Fibroblast of skin of right biceps (primary cell): ENCODE results near the gene ETF1.
A peak's percentile ranks its signal among the peaks of the same experiment; 100 is the strongest.
"Not testable (repeated sequence)": the region's sequence is repeated elsewhere in the genome, so short reads cannot be mapped to it uniquely, and the experiment has no call there.

Experiments used
- DNase-seq: peaks from one replicate; pipeline ENCODE4 v3.0.0-alpha.2; 2013

ETF1 gene

DNA sequence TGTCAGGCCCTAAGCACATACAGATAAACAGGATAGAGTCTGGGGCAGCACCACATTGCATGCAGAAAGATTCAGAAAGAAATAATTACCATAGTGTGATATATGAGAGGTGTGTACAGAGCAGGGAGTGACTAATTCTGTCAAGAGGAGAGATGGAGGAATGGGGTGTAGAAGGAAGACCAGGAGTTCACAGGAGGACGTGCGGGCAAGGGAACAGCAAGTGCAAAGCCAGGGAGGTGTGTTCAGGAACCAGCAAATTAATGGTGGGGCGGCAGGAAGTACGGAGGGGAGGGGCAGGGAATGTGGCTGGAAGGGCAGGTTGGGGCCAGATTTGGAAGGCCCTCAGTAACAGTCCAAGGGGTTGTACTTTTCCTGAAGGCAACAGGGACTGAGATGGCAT is 60.4 kb downstream of the ETF1 start:
- DNase-seq = no peak

- DNase-seq = no peak
Measured at GRCh38 chr5:138476918-138477317, 66.1 kb downstream of the ETF1 start.

GRCh38 chr5:138473151-138473550 is 69.9 kb downstream of the ETF1 start:
- DNase-seq = not testable (repeated sequence)

DNA sequence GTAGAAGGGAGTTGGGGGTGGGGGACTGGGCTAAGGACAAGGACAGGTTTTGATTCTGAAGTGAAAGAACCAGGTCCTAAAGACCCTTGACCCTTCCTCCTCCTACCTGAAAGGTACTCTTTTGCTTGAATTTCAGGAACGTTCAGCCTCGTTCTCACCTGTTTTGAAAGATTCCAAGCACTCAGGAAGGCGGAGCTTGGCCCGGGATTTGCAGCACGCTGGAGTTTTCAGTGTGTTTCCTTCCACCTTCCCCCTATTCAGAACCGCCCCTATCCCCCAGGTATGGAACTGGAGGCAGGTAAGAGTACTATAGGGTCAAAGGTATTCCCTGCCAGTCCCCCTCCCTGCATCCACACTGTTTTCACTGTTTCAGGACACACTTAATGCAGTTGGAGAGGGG is 70.7 kb downstream of the ETF1 start:
- no peak for DNase-seq

DNA sequence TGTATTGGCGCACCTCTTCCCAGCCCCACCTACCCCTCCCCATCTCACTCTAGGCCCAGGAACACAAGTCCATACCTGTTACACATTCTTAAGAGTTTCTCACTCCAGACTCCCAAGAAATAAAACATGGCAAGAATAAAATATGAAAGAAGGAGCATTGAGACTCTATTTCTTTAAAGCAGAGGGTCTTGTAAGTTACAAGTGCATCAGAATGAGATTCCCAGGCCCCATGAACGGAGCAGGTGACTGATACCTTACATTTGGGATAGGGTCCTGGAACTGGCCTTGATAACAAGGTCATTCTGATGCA is 72.0 kb downstream of the ETF1 start:
- no peak for DNase-seq

DNA sequence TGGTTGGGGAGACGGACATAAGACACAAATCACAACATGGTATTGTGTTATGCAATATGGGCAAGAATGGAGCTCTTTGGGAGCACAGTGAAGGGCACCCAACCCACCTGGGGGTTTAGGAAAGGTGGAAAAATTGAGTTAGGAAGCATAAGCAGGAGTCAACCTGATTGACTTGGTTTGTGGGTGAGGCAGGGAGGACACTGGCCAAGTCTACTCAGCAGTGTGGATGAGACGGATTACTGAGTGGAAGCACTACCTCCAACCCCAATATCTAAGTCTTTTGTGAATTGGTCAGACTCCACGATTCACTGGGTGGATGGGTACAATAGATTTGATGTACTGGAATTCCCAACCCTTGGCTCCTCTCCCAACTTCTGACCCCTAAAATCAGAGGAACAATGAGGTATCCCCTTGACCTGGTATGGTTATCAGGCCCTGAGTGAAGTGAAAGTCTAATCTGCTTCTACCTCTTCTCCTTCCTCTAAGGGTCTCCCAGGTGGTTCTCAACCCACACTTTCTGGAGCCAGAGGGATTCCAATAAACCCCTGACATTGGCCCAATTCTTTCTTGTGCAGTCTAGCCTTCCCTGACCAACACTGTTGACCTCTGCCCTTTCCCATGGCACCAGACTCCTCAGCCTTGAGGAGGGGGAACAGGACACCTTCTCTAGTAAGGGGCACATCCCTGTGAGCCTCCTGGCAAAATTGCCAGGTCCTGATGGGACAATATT is 72.5 kb downstream of the ETF1 start:
- peak; percentile 66 for DNase-seq

GRCh38 chr5:138469540-138470321 is 73.3 kb downstream of the ETF1 start:
- peak; percentile 62 for DNase-seq

DNA sequence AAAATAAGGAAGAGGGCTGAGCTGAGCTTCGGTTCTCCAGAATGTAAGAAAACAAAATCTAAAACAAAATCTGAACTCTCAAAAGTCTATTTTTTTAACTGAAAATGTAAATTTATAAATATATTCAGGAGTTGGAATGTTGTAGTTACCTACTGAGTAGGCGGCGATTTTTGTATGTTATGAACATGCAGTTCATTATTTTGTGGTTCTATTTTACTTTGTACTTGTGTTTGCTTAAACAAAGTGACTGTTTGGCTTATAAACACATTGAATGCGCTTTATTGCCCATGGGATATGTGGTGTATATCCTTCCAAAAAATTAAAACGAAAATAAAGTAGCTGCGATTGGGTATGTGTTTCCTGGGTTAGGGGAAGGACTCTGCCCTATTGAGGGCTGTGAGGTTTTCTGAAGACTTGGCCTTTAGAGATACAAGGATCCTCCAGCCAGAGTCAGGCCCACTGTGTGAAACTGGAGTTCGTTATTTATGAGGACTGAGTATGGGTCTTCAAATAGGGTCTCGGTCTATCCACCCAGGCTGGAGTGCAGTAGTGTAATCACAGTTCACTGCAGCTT is 74.0 kb downstream of the ETF1 start:
- DNase-seq = no peak

DNA sequence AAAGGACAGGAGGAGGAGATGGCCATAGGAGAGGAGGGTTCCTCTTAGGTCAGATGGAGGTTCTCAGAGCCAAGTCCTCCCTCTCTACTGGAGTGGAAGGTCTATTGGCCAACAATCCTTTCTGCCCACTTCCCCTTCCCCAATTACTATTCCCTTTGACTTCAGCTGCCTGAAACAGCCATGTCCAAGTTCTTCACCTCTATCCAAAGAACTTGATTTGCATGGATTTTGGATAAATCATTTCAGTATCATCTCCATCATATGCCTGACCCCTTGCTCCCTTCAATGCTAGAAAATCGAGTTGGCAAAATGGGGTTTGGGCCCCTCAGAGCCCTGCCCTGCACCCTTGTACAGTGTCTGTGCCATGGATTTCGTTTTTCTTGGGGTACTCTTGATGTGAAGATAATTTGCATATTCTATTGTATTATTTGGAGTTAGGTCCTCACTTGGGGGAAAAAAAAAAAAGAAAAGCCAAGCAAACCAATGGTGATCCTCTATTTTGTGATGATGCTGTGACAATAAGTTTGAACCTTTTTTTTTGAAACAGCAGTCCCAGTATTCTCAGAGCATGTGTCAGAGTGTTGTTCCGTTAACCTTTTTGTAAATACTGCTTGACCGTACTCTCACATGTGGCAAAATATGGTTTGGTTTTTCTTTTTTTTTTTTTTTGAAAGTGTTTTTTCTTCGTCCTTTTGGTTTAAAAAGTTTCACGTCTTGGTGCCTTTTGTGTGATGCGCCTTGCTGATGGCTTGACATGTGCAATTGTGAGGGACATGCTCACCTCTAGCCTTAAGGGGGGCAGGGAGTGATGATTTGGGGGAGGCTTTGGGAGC is 74.7 kb downstream of the ETF1 start:
- DNase-seq = peak; percentile 23

GRCh38 chr5:138467711-138468132 is 75.3 kb downstream of the ETF1 start:
- peak; percentile 21 for DNase-seq

GRCh38 chr5:138466900-138467710 is 75.9 kb downstream of the ETF1 start:
- DNase-seq = peak; percentile 30

GRCh38 chr5:138466125-138466899 is 76.7 kb downstream of the ETF1 start:
- peak; percentile 19 for DNase-seq

DNA sequence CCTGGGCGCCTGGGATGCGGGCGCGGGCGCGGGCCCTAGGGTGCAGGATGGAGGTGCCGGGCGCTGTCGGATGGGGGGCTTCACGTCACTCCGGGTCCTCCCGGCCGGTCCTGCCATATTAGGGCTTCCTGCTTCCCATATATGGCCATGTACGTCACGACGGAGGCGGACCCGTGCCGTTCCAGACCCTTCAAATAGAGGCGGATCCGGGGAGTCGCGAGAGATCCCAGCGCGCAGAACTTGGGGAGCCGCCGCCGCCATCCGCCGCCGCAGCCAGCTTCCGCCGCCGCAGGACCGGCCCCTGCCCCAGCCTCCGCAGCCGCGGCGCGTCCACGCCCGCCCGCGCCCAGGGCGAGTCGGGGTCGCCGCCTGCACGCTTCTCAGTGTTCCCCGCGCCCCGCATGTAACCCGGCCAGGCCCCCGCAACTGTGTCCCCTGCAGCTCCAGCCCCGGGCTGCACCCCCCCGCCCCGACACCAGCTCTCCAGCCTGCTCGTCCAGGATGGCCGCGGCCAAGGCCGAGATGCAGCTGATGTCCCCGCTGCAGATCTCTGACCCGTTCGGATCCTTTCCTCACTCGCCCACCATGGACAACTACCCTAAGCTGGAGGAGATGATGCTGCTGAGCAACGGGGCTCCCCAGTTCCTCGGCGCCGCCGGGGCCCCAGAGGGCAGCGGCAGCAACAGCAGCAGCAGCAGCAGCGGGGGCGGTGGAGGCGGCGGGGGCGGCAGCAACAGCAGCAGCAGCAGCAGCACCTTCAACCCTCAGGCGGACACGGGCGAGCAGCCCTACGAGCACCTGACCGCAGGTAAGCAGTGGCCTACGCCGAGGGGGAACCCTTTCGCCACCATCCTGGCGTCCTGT is 77.5 kb downstream of the ETF1 start, which contains the start of gene EGR1:
TSS of gene EGR1 (plus strand) at position 219 of the 864 bp plus-strand sequence. CDS start at position 502, 283 bp downstream.
- peak; percentile 94 for DNase-seq

GRCh38 chr5:138464388-138465260 is 78.4 kb downstream of the ETF1 start:
- DNase-seq = peak; percentile 99

- DNase-seq = peak; percentile 97
Measured at GRCh38 chr5:138464008-138464387, 79.0 kb downstream of the ETF1 start.

GRCh38 chr5:138463419-138464007 is 79.5 kb downstream of the ETF1 start:
- DNase-seq = peak; percentile 40

DNA sequence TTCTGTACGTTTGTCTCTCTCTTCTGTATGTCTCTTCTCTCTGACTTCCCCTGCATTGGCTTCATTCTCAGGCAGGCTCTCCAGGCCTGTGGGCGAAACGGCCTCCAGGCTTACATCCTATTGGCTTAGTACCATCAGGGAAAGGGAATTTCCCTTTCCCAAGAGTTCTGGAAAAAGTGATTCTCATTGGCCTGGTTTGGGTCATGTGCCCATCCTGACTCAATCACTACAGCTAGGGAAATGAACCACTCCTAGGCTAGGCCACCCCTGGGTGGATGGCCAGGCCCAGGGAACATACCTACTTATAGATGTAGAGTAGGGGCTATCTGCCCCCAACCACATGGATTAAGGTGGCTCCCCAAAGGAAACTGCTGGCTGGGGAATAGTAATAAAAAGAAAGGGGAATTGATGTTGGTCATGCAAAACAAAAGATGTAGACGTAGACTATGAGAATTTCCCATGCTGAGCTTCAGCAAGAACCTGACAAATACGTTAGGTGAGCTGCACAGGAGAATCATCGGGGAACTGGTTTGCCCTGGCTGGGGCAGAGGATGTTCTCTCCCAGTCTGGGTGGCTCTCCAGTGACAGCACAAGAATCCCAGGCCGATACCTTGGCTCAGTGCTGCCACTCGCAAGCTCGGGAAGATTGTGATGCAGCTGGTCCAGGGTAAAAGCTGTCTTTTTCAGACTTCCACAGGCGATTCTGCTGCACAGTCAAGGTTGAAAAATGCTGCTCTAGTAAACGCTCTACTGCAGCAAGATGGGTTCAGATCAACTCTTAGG is 81.5 kb downstream of the ETF1 start:
- peak; percentile 71 for DNase-seq
